OCI-LY3 (cell line): ENCODE results near the gene ANKRD39.

ENCODE experiments used
- CTCF ChIP-seq: fragments of 200-600, 300-600 bp; sonication (generic); IDR thresholded peaks from 2 replicates; pipeline ENCODE4 v1.5.1; 2014; ENCODE audit warnings: antibody characterized with exemption, low read length, low read depth
- EZH2phosphoT487 ChIP-seq: fragments of 200-600 bp; shearing (Covaris generic); IDR thresholded peaks from 2 replicates; pipeline ENCODE4 v1.6.1; 2018; ENCODE audit warnings: antibody characterized with exemption, mixed run types, low read depth

GRCh38 chr2:96856776-96857666 lies 795 bp downstream of the ANKRD39 start:
- TF ChIP-seq EZH2phosphoT487 (no peak), CTCF (no peak)
